DND-41 (cell line): ENCODE results near the gene ATAD2B.

ENCODE experiments used
- ATAC-seq: fragments of 200-7000 bp; cut with Tn5 transposase; 3 replicates; pipeline ENCODE4 v1.9.1; 2021; ENCODE audit warnings: low read depth; ENCODE audit not compliant: insufficient read depth
- DNase-seq: peaks from one replicate; pipeline ENCODE4 v3.0.0-alpha.2; 2020
- H2AFZ ChIP-seq: 2 replicates; pipeline ENCODE4 v1.6.0; 2012; ENCODE audit warnings: low read depth, low read length
- H3K27ac ChIP-seq: 2 replicates; pipeline ENCODE4 v1.5.1; 2012; ENCODE audit warnings: low read length, inconsistent platforms
- H3K27me3 ChIP-seq: fragments of 200-600 bp; sonication (generic); 2 replicates; pipeline ENCODE4 v1.6.0; 2012; ENCODE audit warnings: low read length, mild to moderate bottlenecking, inconsistent platforms; ENCODE audit not compliant: insufficient read depth, poor library complexity
- H3K36me3 ChIP-seq: 2 replicates; pipeline ENCODE4 v1.5.1; 2012; ENCODE audit warnings: low read length, inconsistent platforms; ENCODE audit not compliant: insufficient read depth
- H3K4me1 ChIP-seq: 2 replicates; pipeline ENCODE4 v1.5.1; 2012; ENCODE audit warnings: mild to moderate bottlenecking, low read length; ENCODE audit not compliant: insufficient read depth
- H3K4me2 ChIP-seq: 2 replicates; pipeline ENCODE4 v1.6.0; 2012; ENCODE audit warnings: mild to moderate bottlenecking, moderate library complexity, low read length, inconsistent platforms; ENCODE audit not compliant: insufficient read depth
- H3K4me3 ChIP-seq, 2 experiments: fragments of 200-600 bp in 1 of 2; shearing (Covaris generic) in 1 of 2; 2 replicates each; pipeline ENCODE4 v1.5.1; 2012 to 2016; ENCODE audit warnings: inconsistent platforms in 2 of 2, low read length in 2 of 2, mild to moderate bottlenecking in 2 of 2, low read depth in 1 of 2, moderate library complexity in 1 of 2
- H3K79me2 ChIP-seq: 2 replicates; pipeline ENCODE4 v1.6.0; 2012; ENCODE audit warnings: low read length, inconsistent platforms; ENCODE audit not compliant: insufficient read depth
- H3K9ac ChIP-seq: 2 replicates; pipeline ENCODE4 v1.6.0; 2012; ENCODE audit warnings: low read depth, mild to moderate bottlenecking, inconsistent platforms, low read length, moderate library complexity
- H3K9me3 ChIP-seq: 2 replicates; pipeline ENCODE4 v1.5.1; 2012; ENCODE audit warnings: low read length, moderate library complexity, mild to moderate bottlenecking, inconsistent platforms; ENCODE audit not compliant: insufficient read depth, severe bottlenecking
- H4K20me1 ChIP-seq: 2 replicates; pipeline ENCODE4 v1.6.0; 2012; ENCODE audit warnings: low read length; ENCODE audit not compliant: insufficient read depth
- CTCF ChIP-seq: IDR thresholded peaks from 2 replicates; pipeline ENCODE4 v1.5.1; 2012; ENCODE audit warnings: borderline replicate concordance, low read length, moderate library complexity, mild to moderate bottlenecking; ENCODE audit not compliant: poor library complexity, severe bottlenecking; ENCODE audit errors: extremely low read depth
- EZH2 ChIP-seq: IDR thresholded peaks from 3 replicates; pipeline ENCODE4 v1.6.1; 2012; ENCODE audit warnings: borderline replicate concordance, low read depth, mild to moderate bottlenecking, moderate library complexity, low read length, inconsistent platforms; ENCODE audit not compliant: severe bottlenecking

The ATAD2B gene

GRCh38 chr2:23926290-23926749, 603 bp downstream of the ATAD2B start:
- Histone ChIP-seq H2AFZ (peak overlapping the region; percentile 96), H3K27me3 (no peaks in the 10 kb centered on the region), H3K36me3 (peaks cover 4% of the 10 kb centered on the region), H3K4me2 (peak overlapping the region; percentile 88), H3K4me3 (peak overlapping the region; percentile 83 to 94; a peak in 3 of 4 replicates), H3K27ac (peak overlapping the region; percentile 91), H3K9me3 (no peaks in the 10 kb centered on the region), H3K9ac (peak overlapping the region; percentile 99), H3K4me1 (peaks cover 47% of the 10 kb centered on the region), H3K79me2 (peaks cover 74% of the 10 kb centered on the region), H4K20me1 (peaks cover 18% of the 10 kb centered on the region)
- no peak for DNase-seq
- no peak for TF ChIP-seq CTCF
- no peak for TF ChIP-seq EZH2
- ATAC-seq = peak; percentile 22

GRCh38 chr2:23925702-23926289, 1.1 kb downstream of the ATAD2B start:
- H3K9ac ChIP-seq = peak overlapping the region; percentile 99

GRCh38 chr2:23924589-23925359, 2.1 kb downstream of the ATAD2B start:
- H2AFZ ChIP-seq = no peak overlapping the region
- H3K9ac ChIP-seq = peak overlapping the region; percentile 99
- TF ChIP-seq EZH2 (no peak), CTCF (no peak)
- H3K27me3 ChIP-seq = no peaks in the 10 kb centered on the region
- no peak for DNase-seq
- H4K20me1 ChIP-seq = peaks cover 20% of the 10 kb centered on the region
- ATAC-seq = no peak
- H3K27ac ChIP-seq = no peak overlapping the region; the same call in none of the 2 replicates
- H3K4me1 ChIP-seq = peaks cover 47% of the 10 kb centered on the region
- H3K9me3 ChIP-seq = no peaks in the 10 kb centered on the region
- H3K4me2 ChIP-seq = peak overlapping the region; percentile 88
- peaks cover 4% of the 10 kb centered on the region for H3K36me3 ChIP-seq
- peak overlapping the region; percentile 83 to 94; a peak in 3 of 4 replicates for H3K4me3 ChIP-seq
- H3K79me2 ChIP-seq = peaks cover 89% of the 10 kb centered on the region

More at GRCh38 chr2:23925702-23926289, 1.1 kb downstream of the ATAD2B start:
- Histone ChIP-seq H3K9me3 (no peaks in the 10 kb centered on the region), H3K4me2 (peak overlapping the region; percentile 88), H3K4me3 (peak overlapping the region; percentile 83 to 94), H3K27ac (peak overlapping the region; percentile 91), H3K36me3 (peaks cover 4% of the 10 kb centered on the region), H4K20me1 (peaks cover 20% of the 10 kb centered on the region), H3K79me2 (peaks cover 79% of the 10 kb centered on the region), H2AFZ (peak overlapping the region; percentile 96), H3K27me3 (no peaks in the 10 kb centered on the region), H3K4me1 (peaks cover 47% of the 10 kb centered on the region)
- DNase-seq = peak; percentile 76
- TF ChIP-seq CTCF (no peak), EZH2 (no peak)
- peak; percentile 70 for ATAC-seq
